Bronchial epithelial cell (primary cell): ENCODE measurements around the gene CRMP1. TPM values are rescaled to one million over a fixed set of nuclear protein-coding genes. Genes with fewer than 3 reads are reported as not detected.
A peak's percentile ranks its signal among the peaks of the same experiment; 100 is the strongest.

Experiments used
- DNase-seq: peaks from one replicate; pipeline ENCODE4 v3.0.0-alpha.2; 2010; ENCODE audit warnings: low read depth
- FAIRE-seq: peaks from 2 replicates; lab custom pipeline; 2011; peaks lifted over from hg19 to GRCh38; lab: Jason Lieb, UNC
- H3K27me3 ChIP-seq: 2 replicates; pipeline ENCODE4 v1.5.1; 2011; ENCODE audit warnings: low read length; ENCODE audit not compliant: control insufficient read depth, insufficient read depth
- H3K36me3 ChIP-seq: 2 replicates; pipeline ENCODE4 v1.5.1; 2011; ENCODE audit warnings: low read length; ENCODE audit not compliant: control insufficient read depth, insufficient read depth
- H3K4me3 ChIP-seq: 2 replicates; pipeline ENCODE4 v1.5.1; 2011; ENCODE audit warnings: mild to moderate bottlenecking, low read depth, low read length, control low read depth
- CTCF ChIP-seq: IDR thresholded peaks from 2 replicates; pipeline ENCODE4 v1.5.1; 2011; ENCODE audit warnings: mild to moderate bottlenecking, moderate library complexity, low read length, control low read depth, inconsistent platforms; ENCODE audit not compliant: insufficient read depth, severe bottlenecking
- total RNA-seq: library from RNA; depleted of rRNA; stranded (reverse); fragments of >200 nt; gene quantifications from 2 replicates; pipeline ENCODE4 v1.2.1, GENCODE V29; 2014

Gene CRMP1
- total RNA-seq, 1 donor from 2014 or later, result not detected

GRCh38 chr4:5867866-5868265, 25.0 kb downstream of the CRMP1 start:
- DNase-seq (no peak), FAIRE-seq (no peak)
- Histone ChIP-seq H3K36me3 (no peaks in the 10 kb centered on the region), H3K27me3 (no peaks in the 10 kb centered on the region), H3K4me3 (no peak overlapping the region)
- no peak for TF ChIP-seq CTCF

DNA sequence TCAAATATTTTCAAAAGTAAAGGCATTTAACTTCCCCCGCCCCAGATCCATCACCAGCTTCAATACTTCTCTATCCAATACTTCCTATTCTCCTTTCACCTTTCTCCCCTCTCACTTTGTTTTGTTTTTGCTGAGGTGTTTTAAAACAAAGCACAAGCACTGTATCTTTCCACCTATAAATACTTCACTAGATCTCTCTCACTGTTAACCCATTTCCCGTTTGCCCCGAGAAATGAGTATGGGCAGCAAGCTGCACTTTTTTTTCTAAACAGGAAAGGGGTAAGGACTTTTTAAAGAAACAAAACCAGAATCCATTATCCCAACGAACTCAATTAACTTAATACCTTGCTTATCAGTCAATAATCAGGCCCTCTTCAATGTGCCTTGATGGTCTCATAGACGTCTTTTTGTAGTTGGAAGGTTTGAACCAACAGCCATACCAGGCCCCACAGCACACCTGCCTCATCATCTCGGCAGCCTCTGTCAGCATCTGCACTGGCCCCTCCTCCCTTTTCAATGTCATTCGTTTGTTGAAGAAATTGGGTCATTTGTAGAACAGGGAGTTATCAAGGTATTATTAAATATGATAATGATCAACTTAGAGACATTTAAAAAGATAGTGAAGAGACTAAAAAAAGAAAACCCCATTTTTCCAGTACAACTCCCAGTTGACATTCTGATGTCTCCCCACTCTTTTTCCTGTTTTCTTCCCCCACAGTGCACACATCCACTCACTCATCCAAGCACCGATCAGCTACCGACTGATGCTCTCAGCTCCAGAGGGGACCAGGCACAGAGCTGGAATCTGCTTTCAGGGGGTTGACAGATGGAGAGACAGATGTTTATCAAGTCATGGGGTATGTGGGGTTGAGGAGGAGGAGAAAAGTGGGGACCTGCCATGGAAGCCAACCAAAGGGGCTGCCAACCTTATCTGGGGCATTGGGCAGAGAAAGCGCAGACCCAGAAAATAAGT, 25.8 kb downstream of the CRMP1 start:
- no peak for TF ChIP-seq CTCF
- Histone ChIP-seq H3K36me3 (no peaks in the 10 kb centered on the region), H3K4me3 (no peak overlapping the region), H3K27me3 (no peaks in the 10 kb centered on the region)
- FAIRE-seq (no peak), DNase-seq (no peak)

DNA sequence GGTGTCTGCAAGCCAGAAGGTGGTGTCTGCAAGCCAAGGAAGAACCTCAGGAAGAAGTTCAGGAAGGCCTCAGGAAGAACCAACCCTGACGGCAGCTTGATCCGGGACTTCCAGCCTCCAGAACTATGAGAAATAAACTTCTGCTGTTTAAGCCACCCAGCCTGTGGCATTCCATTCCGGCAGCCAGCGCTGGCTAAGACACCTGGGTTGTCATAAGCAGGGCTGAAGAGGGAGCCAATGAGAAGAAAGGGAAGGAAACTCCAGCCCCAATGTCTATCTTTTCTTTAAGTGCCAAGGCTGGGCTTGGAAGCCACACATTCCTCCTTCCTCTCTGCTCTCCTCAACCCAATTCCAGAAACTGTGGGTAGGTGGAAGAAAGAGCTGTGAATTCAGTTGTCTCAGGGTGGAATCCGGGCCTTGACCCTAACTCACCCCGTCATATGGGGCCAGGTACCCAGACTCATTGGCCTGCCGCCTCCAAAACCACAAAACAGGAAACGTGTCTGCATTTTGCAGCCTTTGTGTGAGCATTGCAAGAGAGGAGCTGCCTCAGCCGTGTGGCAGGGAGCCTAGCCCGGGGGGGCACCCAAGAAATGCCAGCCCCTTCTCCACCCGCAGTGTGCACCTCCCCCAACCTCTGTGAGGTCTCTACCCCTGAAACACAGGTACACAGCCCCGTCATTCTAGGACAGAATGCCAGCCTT, 26.8 kb downstream of the CRMP1 start:
- DNase-seq (no peak), FAIRE-seq (peak; percentile 36)
- H3K4me3 ChIP-seq, result no peak overlapping the region
- H3K36me3 ChIP-seq, result no peaks in the 10 kb centered on the region
- no peak for TF ChIP-seq CTCF
- no peaks in the 10 kb centered on the region for H3K27me3 ChIP-seq

- Histone ChIP-seq H3K27me3 (no peaks in the 10 kb centered on the region), H3K4me3 (no peak overlapping the region), H3K36me3 (no peaks in the 10 kb centered on the region)
- no peak for TF ChIP-seq CTCF
- no peak for FAIRE-seq
- DNase-seq, result peak; percentile 93
These were observed 29.3 kb downstream of the CRMP1 start for GRCh38 chr4:5863461-5864113.

DNA sequence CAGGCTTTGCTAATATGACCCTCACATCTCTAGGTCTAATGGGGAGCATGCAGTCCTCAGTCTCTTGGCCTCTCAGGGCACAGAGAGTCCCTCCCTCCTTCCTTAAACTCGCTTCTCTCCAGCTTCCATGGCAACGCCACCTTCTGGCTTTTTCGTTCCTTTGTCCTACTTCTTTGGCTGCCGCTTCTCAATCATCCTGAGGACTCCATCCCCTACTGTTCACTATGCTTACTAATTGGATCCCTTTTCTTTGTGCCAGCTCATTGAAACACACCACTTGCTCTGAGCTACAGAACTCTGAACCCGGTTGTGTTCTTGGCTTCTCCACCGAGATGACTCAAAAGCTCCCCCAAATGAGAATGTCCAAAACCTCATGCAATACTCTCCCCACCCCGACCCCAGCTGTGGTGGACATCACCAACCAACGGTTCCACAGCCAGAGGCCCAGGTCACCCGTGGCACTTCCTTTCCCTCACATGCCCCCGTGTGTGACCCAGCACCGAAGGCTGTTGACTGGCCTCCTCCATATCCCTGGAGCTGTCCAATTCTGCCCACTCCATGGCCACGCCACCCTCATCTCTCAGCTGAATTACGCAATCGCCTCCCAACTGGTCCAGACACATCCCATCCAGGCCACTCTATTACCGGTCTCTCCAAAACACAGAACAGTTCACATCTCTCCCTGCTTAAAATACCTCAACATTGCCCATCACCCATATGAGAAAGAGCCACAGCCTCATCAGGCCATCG, 34.7 kb downstream of the CRMP1 start:
- Histone ChIP-seq H3K4me3 (no peak overlapping the region), H3K36me3 (no peaks in the 10 kb centered on the region), H3K27me3 (no peaks in the 10 kb centered on the region)
- FAIRE-seq, result peak; percentile 64
- no peak for TF ChIP-seq CTCF
- peak; percentile 11 for DNase-seq
